HepG2 (cell line): Measurements from ENCODE around the gene UBQLN4. TPM values are rescaled to one million over a fixed set of nuclear protein-coding genes. Genes with fewer than 3 reads are reported as not detected.

Experiments used
- ADNP ChIP-seq: sonication (generic); formaldehyde crosslinking; IDR thresholded peaks from 2 replicates; pipeline ENCODE4 v1.4.0; 2020; ENCODE audit warnings: missing genetic modification reagents
- ATF3 ChIP-seq: sonication (generic); formaldehyde crosslinking; IDR thresholded peaks from 2 replicates; pipeline ENCODE4 v1.4.0; 2020; ENCODE audit warnings: missing genetic modification reagents
- EHMT2 ChIP-seq: fragments of 200-600 bp; sonication (generic); IDR thresholded peaks from 2 replicates; pipeline ENCODE4 v1.7.0; 2017; ENCODE audit warnings: antibody characterized with exemption, low read depth, low read length, borderline replicate concordance
- HES4 ChIP-seq: sonication (generic); formaldehyde crosslinking; IDR thresholded peaks from 2 replicates; pipeline ENCODE4 v1.9.0; 2021; ENCODE audit warnings: mild to moderate bottlenecking, missing genetic modification reagents, borderline replicate concordance
- KDM4B ChIP-seq: sonication (generic); formaldehyde crosslinking; IDR thresholded peaks from 2 replicates; pipeline ENCODE4 v1.4.0; 2020; ENCODE audit warnings: missing genetic modification reagents
- MAF1 ChIP-seq: sonication (generic); formaldehyde crosslinking; IDR thresholded peaks from 2 replicates; pipeline ENCODE4 v1.5.0; 2020; ENCODE audit warnings: missing genetic modification reagents, borderline replicate concordance
- RAD21 ChIP-seq: fragments of 450-650 bp; formaldehyde crosslinking; IDR thresholded peaks from 2 replicates; pipeline ENCODE4 v1.5.0; 2020; ENCODE audit warnings: mild to moderate bottlenecking
- REXO4 ChIP-seq: sonication (generic); formaldehyde crosslinking; IDR thresholded peaks from 2 replicates; pipeline ENCODE4 v1.8.0; 2022; ENCODE audit warnings: missing genetic modification reagents, mild to moderate bottlenecking, borderline replicate concordance
- SRF ChIP-seq: IDR thresholded peaks from 2 replicates; pipeline ENCODE4 v1.6.1; 2011; ENCODE audit warnings: mild to moderate bottlenecking, low read depth, low read length, moderate library complexity
- ZBTB38 ChIP-seq: sonication (generic); formaldehyde crosslinking; IDR thresholded peaks from 2 replicates; pipeline ENCODE4 v1.5.1; 2020; ENCODE audit warnings: mild to moderate bottlenecking, missing genetic modification reagents
- ZMYM4 ChIP-seq: sonication (generic); formaldehyde crosslinking; IDR thresholded peaks from 2 replicates; pipeline ENCODE4 v1.8.1; 2023; ENCODE audit warnings: mild to moderate bottlenecking, missing genetic modification reagents
- ZNF180 ChIP-seq: sonication (generic); formaldehyde crosslinking; IDR thresholded peaks from 2 replicates; pipeline ENCODE4 v1.4.0; 2020; ENCODE audit warnings: low read depth, missing genetic modification reagents, borderline replicate concordance
- ZNF432 ChIP-seq: sonication (generic); formaldehyde crosslinking; IDR thresholded peaks from 2 replicates; pipeline ENCODE4 v1.5.0; 2020; ENCODE audit warnings: missing genetic modification reagents, mild to moderate bottlenecking, borderline replicate concordance
- ZNF563 ChIP-seq: sonication (generic); formaldehyde crosslinking; IDR thresholded peaks from 2 replicates; pipeline ENCODE4 v1.8.0; 2022; ENCODE audit warnings: mild to moderate bottlenecking, moderate library complexity, missing genetic modification reagents
- ZNF772 ChIP-seq: sonication (generic); formaldehyde crosslinking; IDR thresholded peaks from 2 replicates; pipeline ENCODE4 v1.5.0; 2020; ENCODE audit warnings: mild to moderate bottlenecking, missing genetic modification reagents
- ZSCAN20 ChIP-seq: sonication (generic); formaldehyde crosslinking; IDR thresholded peaks from 2 replicates; pipeline ENCODE4 v1.4.0; 2020; ENCODE audit warnings: missing genetic modification reagents, mild to moderate bottlenecking, borderline replicate concordance
- polyA plus RNA-seq, 8 experiments: library from polyadenylated mRNA; depleted of rRNA in 3 of 8; stranded (reverse) in 7 of 8; unstranded in 1 of 8; fragments of >200 nt; fragmentation: Illumina TruSeq in 4 of 8; extraction: Trizol in 4 of 8; gene quantifications; 2 replicates each; pipeline versions ENCODE4 v1.2.1 to v1.2.3, GENCODE V29; 2011 to 2016; ENCODE audit warnings: low read depth in 4 of 8, missing spikeins in 1 of 8, mixed read lengths in 1 of 8; ENCODE audit not compliant: insufficient read depth in 1 of 8
- total RNA-seq, 5 experiments: library from RNA; depleted of rRNA; stranded (reverse); fragments of >200 nt; fragmentation: Illumina TruSeq; extraction: Trizol; gene quantifications; 2 replicates each; pipeline ENCODE4 v1.2.3, GENCODE V29; 2016; ENCODE audit warnings: low read depth in 1 of 5
- TF ChIP-seq, protein P1 (sequence below): sonication (generic); formaldehyde crosslinking; IDR thresholded peaks from 2 replicates; pipeline ENCODE4 v1.4.0; 2020; ENCODE audit warnings: mild to moderate bottlenecking, missing genetic modification reagents
- TF ChIP-seq, protein P2 (sequence below): sonication (generic); formaldehyde crosslinking; conservative IDR thresholded peaks from 2 replicates; pipeline ENCODE4 v1.8.1; 2023; ENCODE audit warnings: missing genetic modification reagents
- TF ChIP-seq, protein P3 (sequence below): sonication (generic); formaldehyde crosslinking; IDR thresholded peaks from 2 replicates; pipeline ENCODE4 v1.5.0; 2020; ENCODE audit warnings: missing genetic modification reagents

The UBQLN4 gene
- total and polyA plus RNA-seq, 2 of the 13 experiments (the other 11 are each of a cell fraction or from before 2014, with no cell fraction given) = 31.5 to 39.8 TPM

GRCh38 chr1:156054500-156055280 is 1.1 kb upstream of the UBQLN4 start, which contains the start of gene LAMTOR2 (continued):
- TF ChIP-seq, protein P1, sequence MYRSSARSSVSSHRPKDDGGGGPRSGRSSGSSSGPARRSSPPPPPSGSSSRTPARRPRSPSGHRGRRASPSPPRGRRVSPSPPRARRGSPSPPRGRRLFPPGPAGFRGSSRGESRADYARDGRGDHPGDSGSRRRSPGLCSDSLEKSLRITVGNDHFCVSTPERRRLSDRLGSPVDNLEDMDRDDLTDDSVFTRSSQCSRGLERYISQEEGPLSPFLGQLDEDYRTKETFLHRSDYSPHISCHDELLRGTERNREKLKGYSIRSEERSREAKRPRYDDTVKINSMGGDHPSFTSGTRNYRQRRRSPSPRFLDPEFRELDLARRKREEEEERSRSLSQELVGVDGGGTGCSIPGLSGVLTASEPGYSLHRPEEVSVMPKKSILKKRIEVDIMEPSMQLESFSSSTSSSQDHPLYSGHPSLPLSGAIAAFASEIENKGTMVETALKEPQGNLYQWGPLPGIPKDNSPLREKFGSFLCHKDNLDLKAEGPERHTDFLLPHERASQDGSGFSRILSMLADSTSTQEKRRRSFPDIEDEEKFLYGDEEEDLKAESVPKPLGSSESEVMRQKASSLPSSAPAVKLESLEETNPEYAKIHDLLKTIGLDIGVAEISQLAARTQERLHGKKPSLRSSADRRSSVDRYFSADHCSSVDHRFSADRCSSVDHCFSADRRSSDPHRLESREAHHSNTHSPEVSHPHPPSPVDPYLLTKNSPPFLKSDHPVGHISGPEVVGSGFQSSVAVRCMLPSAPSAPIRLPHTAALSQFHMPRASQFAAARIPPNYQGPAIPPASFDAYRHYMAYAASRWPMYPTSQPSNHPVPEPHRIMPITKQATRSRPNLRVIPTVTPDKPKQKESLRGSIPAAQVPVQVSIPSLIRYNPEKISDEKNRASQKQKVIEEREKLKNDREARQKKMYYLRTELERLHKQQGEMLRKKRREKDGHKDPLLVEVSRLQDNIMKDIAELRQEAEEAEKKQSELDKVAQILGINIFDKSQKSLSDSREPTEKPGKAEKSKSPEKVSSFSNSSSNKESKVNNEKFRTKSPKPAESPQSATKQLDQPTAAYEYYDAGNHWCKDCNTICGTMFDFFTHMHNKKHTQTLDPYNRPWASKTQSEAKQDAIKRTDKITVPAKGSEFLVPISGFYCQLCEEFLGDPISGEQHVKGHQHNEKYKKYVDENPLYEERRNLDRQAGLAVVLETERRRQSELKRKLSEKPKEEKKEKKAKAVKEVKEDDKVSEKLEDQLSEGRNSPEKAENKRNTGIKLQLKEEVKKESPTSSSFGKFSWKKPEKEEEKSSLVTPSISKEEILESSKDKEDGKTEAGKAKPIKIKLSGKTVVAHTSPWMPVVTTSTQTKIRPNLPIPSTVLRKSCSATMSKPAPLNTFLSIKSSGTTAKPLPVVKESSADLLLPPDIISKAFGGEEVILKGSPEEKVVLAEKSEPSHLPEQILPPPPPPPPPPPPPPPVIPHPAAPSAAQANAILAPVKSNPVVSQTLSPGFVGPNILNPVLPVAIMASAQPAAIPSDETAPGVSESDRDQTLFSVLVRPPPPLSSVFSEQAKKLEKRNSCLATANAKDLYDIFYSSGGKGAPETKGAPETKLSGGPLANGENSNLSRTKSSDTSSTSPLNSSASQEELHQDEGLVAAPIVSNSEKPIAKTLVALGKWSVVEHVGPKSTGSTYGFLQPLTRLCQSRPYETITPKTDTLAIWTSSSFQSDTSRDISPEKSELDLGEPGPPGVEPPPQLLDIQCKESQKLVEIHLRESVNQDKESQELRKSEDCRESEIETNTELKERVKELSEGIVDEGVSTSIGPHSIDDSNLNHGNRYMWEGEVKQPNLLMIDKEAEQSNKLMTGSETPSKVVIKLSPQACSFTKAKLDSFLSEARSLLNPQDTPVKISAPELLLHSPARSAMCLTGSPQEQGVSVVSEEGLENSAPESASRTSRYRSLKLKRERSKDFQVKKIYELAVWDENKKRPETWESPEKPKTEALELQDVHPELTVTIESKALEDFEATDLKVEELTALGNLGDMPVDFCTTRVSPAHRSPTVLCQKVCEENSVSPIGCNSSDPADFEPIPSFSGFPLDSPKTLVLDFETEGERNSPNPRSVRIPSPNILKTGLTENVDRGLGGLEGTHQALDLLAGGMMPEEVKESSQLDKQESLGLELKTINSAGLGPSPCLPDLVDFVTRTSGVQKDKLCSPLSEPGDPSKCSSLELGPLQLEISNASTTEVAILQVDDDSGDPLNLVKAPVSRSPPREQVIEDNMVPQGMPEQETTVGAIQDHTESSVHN (CRISPR knock-in tag) = no peak
- TF ChIP-seq ZSCAN20 (CRISPR knock-in tag) (0 out of 2 replicates have a peak, but pooled peaks have one; percentile 62), ZBTB38 (CRISPR knock-in tag) (0 out of 2 replicates have a peak, but pooled peaks have one; percentile 15), KDM4B (CRISPR knock-in tag) (peak; percentile 85; the same call in 1 of the 2 replicates), ZNF432 (CRISPR knock-in tag) (no peak), ZNF563 (CRISPR knock-in tag) (peak; percentile 32; the same call in 1 of the 2 replicates), ATF3 (CRISPR knock-in tag) (no peak; the same call in 1 of the 2 replicates), SRF (no peak), HES4 (CRISPR knock-in tag) (no peak), EHMT2 (no peak), ZMYM4 (CRISPR knock-in tag) (peak; percentile 78), ADNP (CRISPR knock-in tag) (no peak; the same call in 1 of the 2 replicates), RAD21 (CRISPR knock-in tag) (peak; percentile 59), ZNF180 (CRISPR knock-in tag) (0 out of 2 replicates have a peak, but pooled peaks have one; percentile 20), MAF1 (CRISPR knock-in tag) (no peak), REXO4 (CRISPR knock-in tag) (no peak), ZNF772 (CRISPR knock-in tag) (peak; percentile 55; the same call in 1 of the 2 replicates)
- TF ChIP-seq, protein P2, sequence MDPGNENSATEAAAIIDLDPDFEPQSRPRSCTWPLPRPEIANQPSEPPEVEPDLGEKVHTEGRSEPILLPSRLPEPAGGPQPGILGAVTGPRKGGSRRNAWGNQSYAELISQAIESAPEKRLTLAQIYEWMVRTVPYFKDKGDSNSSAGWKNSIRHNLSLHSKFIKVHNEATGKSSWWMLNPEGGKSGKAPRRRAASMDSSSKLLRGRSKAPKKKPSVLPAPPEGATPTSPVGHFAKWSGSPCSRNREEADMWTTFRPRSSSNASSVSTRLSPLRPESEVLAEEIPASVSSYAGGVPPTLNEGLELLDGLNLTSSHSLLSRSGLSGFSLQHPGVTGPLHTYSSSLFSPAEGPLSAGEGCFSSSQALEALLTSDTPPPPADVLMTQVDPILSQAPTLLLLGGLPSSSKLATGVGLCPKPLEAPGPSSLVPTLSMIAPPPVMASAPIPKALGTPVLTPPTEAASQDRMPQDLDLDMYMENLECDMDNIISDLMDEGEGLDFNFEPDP (CRISPR knock-in tag) = no peak
- TF ChIP-seq, protein P3, sequence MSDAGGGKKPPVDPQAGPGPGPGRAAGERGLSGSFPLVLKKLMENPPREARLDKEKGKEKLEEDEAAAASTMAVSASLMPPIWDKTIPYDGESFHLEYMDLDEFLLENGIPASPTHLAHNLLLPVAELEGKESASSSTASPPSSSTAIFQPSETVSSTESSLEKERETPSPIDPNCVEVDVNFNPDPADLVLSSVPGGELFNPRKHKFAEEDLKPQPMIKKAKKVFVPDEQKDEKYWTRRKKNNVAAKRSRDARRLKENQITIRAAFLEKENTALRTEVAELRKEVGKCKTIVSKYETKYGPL (CRISPR knock-in tag) = no peak
